HG02884 (cell line): ENCODE results near the gene ELL.

Source experiments
- ATAC-seq: cut with Tn5 transposase; IDR thresholded peaks from one replicate; pipeline ENCODE4 v1.9.1; 2021; ENCODE audit warnings: mild to moderate bottlenecking, moderate library complexity; ENCODE audit not compliant: unreplicated experiment

ELL gene

GRCh38 chr19:18449552-18449951 is 72.3 kb downstream of the ELL start:
- ATAC-seq, result no peak

- no peak for ATAC-seq
Measured at GRCh38 chr19:18446811-18447359, 75.0 kb downstream of the ELL start.

GRCh38 chr19:18446145-18446810 is 75.6 kb downstream of the ELL start:
- no peak for ATAC-seq

- ATAC-seq, result no peak
Measured at GRCh38 chr19:18445262-18445948, 76.5 kb downstream of the ELL start.

GRCh38 chr19:18444513-18444912 is 77.4 kb downstream of the ELL start:
- ATAC-seq, result no peak

- no peak for ATAC-seq
Measured at GRCh38 chr19:18443831-18444230, 78.0 kb downstream of the ELL start.

- no peak for ATAC-seq
Measured at GRCh38 chr19:18443406-18443805, 78.5 kb downstream of the ELL start.

- no peak for ATAC-seq
Measured at GRCh38 chr19:18442941-18443340, 78.9 kb downstream of the ELL start.

- no peak for ATAC-seq
Measured at GRCh38 chr19:18441804-18442788, 79.8 kb downstream of the ELL start.

GRCh38 chr19:18440936-18441803 is 80.7 kb downstream of the ELL start:
- no peak for ATAC-seq

GRCh38 chr19:18440415-18440877 is 81.4 kb downstream of the ELL start:
- ATAC-seq, result no peak

GRCh38 chr19:18439910-18440237 is 82.0 kb downstream of the ELL start:
- ATAC-seq, result no peak

- ATAC-seq, result no peak
Measured at GRCh38 chr19:18439025-18439909, 82.6 kb downstream of the ELL start.

GRCh38 chr19:18438331-18439024 is 83.4 kb downstream of the ELL start:
- no peak for ATAC-seq

GRCh38 chr19:18437491-18438330 is 84.2 kb downstream of the ELL start, which contains the start of gene ISYNA1:
TSS of gene ISYNA1 (minus strand) at chr19:18438133. CDS start at chr19:18437979, 154 bp downstream.
- no peak for ATAC-seq

- no peak for ATAC-seq
Measured at GRCh38 chr19:18436671-18437490, 85.0 kb downstream of the ELL start.
